GM18951 (cell line): Measurements from ENCODE around the gene PTPMT1.
"Not testable (repeated sequence)": the region's sequence is repeated elsewhere in the genome, so short reads cannot be mapped to it uniquely, and the experiment has no call there.

Experiments used
- POLR2A ChIP-seq: IDR thresholded peaks from 4 replicates; pipeline ENCODE4 v1.6.1; 2011; ENCODE audit warnings: mild to moderate bottlenecking; ENCODE audit not compliant: insufficient read length, insufficient read depth; ENCODE audit errors: extremely low read depth
- in situ Hi-C: fragments of 300-500 bp; cut with MboI; formaldehyde crosslinking; loops from one replicate; pipeline ENCODE4 v1.12.0; 2022; ENCODE audit warnings: low sequenced_read_pairs, mixed read lengths, inconsistent platforms; ENCODE audit not compliant: unreplicated experiment

Gene PTPMT1

GRCh38 chr11:47558695-47559094 lies 6.7 kb upstream of the PTPMT1 start:
- TF ChIP-seq POLR2A: no peak
- in situ Hi-C loops: no loop called here

DNA sequence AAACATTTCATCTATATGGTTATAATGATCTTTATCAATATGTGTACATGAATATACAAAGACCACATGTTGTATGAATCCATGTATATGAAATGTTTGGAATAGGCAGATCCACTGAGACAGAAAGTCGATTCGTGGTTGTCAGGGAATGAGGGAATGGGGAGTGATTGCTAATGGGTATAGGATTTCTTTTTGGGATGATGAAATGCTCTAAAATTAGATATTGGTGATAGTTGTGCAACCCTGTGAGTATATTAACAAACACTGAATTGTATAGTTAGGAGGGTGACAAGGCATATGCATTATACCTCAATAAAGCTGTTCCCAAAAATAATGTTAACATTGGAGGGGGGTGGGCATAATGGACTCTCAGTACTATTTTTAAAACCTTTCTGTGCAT lies 5.0 kb upstream of the PTPMT1 start:
- in situ Hi-C loops: no loop called here
- TF ChIP-seq POLR2A: no peak

DNA sequence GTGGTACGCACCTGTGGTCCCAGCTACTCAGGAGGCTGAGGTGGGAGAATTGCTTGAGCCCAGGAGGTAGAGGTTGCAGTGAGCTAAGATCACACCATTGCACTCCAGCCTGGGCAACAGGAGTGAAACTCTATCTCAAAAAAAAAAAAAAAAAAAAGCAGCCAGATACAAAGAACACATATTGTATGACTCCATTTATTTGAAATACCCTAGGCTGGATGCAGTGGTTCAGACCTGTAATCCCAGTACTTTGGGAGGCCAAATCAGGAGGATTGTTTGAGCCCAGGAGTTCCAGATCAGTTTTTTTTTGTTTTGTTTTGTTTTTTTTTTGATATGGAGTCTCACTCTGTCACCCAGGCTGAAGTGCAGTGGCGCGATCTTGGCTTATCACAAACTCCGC lies 3.0 kb upstream of the PTPMT1 start:
- in situ Hi-C loops: not testable (repeated sequence)

- in situ Hi-C loops: not testable (repeated sequence)
Measured at GRCh38 chr11:47564366-47564765, 1.0 kb upstream of the PTPMT1 start.

GRCh38 chr11:47564933-47565339 lies 463 bp upstream of the PTPMT1 start:
- in situ Hi-C loops: no loop called here
- TF ChIP-seq POLR2A: no peak

- no peak for TF ChIP-seq POLR2A
- in situ Hi-C loops: no loop called here
Measured at GRCh38 chr11:47566149-47566698, 825 bp downstream of the PTPMT1 start.

GRCh38 chr11:47569646-47570045 lies 4.2 kb downstream of the PTPMT1 start:
- no peak for TF ChIP-seq POLR2A
- in situ Hi-C loops: no loop called here

- in situ Hi-C loops: no loop called here
- no peak for TF ChIP-seq POLR2A
Measured at GRCh38 chr11:47570651-47571356, 5.4 kb downstream of the PTPMT1 start.

DNA sequence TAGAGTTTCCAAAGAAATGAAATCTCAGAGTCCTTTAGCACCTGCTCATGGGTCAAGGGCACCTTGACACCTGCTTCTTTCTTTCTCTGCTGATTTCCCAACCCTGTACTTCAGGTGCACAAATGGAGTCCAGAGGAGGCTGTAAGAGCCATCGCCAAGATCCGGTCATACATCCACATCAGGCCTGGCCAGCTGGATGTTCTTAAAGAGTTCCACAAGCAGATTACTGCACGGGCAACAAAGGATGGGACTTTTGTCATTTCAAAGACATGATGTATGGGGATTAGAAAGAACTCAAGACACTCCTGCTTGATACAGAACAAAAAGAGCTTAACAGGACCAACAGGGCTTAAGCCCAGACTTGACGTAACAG lies 5.9 kb downstream of the PTPMT1 start:
- TF ChIP-seq POLR2A: no peak
- in situ Hi-C loops: no loop called here

GRCh38 chr11:47571895-47572294 lies 6.5 kb downstream of the PTPMT1 start:
- in situ Hi-C loops: no loop called here
- no peak for TF ChIP-seq POLR2A

DNA sequence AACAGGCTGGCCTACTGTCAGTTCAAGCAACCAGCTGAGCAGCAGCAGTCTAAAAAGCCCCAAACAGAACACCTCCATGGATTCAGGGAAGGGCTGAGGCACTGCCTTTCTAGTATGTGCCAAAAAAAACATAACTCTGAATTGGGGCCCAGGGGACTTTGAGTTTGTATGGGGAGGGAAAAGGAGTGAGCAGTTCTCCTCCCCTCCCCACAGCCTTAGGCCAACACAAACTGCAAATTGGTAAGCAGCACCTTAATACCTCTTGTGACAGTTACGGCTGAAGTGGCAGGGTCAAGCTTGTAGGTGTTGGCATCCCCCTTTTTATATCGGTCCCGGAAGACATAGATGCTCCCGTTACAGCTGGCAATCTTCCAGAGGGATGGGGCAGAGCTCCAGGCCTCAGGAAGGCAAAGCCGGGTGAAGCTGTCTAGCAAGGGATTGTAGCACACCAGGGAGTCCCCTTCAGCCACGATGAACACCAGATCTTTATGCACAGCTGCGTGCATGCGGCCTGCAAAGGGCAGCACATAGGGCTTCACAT lies 7.4 kb downstream of the PTPMT1 start:
- in situ Hi-C loops: no loop called here
- TF ChIP-seq POLR2A: no peak

DNA sequence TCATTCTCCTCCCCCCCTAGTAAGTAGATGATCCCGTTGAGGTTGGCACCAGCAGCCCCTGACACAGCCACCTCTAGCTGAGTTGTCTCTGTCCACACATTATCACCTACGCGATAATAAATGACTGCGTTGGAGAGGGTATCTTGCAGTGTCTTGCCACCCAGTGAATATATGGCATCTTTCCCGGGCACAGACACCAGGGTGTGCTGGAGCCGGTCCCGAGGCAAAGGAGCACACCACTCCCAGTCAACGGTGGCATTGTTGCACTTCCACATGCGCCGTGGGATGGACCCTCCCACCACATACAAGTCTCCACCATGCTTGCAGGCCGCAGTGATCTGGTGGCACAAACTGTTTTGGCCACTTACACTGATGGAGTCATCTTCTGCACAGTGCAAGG lies 7.9 kb downstream of the PTPMT1 start:
- no peak for TF ChIP-seq POLR2A
- in situ Hi-C loops: no loop called here

GRCh38 chr11:47577460-47578041 lies 12.2 kb downstream of the PTPMT1 start:
- TF ChIP-seq POLR2A: no peak
- in situ Hi-C loops: no loop called here
